Measurements from ENCODE around the gene VWF.
A peak's percentile ranks its signal among the peaks of the same experiment; 100 is the strongest.

The VWF gene

GRCh38 chr12:5973461-5974115, 150.9 kb downstream of the VWF start:
- no peak for DNase-seq

- DNase-seq, result no peak
These were observed 152.1 kb downstream of the VWF start for GRCh38 chr12:5972387-5972786.

GRCh38 chr12:5971194-5971850, 153.1 kb downstream of the VWF start:
- DNase-seq, result no peak

GRCh38 chr12:5969974-5970690, 154.3 kb downstream of the VWF start:
- DNase-seq, result no peak

DNA sequence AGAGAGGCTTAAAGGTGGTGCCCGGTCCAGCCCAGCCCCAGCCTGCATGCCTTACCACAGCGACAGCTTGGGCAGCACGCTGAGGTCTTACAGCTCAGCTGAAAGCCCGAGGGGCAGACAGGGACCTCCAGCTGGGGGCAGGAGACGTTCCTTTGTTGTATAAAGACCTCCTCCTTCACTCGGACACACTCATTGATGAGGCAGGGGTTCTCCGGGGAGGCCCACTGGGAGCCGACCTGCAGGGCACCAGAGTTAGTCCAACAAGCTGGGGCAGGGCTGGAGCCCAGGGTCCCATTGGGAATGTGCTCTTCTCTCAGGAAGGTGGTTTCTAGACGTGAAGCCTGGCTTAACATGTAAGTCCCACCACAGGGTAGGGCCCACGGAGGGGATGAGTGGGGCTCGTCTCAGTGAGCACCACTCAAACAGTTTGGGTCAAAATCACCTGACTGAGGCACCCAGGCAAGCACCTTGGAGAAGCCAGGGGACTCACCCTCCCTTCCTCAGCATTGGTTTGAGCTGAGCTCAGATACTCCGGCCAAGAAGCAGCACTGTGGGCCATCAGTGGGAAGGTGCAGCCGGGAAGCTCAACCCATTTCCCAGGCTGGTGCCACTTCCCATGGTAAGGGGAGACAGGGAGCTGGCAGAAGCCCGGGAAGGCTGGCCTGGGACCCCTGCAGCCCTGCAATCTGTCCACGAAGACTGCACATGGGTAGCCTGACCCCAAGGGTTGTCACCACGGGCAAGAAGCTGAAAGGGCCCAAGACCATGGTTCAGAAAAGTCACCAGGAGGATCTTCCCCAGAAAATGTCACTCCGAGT, 155.1 kb downstream of the VWF start:
- DNase-seq, result no peak

DNA sequence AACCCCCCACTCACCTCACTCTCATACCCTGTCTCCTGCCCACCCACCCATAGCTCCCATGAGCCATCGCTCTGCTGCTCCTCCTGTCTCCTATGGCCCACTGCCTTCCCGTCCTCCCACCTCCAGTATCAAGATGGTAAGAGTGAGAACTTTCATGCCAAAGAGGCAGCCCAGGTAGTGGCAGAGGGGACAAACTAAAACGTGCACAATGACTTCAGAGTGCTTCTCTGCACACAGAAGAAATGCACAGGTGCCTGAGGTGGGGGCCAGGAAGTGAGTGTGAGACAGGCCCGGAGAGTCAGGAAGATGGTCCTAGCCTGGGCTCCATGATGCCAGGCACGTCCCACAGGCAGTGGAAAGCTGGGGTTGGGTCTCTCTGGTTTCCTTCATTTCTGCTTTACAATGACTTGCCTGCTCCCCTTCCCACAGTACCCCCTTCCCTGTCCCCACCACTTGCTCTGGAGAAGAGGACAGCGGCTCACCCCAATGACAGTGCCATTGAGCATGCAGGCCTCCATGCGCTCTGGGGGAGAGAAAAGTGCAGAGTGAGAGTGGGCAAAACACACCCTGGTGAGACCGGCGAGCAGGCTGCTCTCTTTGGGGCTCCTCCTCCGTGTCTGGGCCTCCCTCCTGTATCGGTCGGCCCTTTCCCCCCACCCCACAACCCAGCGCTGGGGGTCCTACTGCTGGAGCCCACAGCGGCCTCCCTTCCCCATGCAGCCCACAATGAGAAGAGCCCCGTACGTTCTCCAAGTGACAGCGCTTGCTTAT, 156.6 kb downstream of the VWF start:
- no peak for DNase-seq

DNA sequence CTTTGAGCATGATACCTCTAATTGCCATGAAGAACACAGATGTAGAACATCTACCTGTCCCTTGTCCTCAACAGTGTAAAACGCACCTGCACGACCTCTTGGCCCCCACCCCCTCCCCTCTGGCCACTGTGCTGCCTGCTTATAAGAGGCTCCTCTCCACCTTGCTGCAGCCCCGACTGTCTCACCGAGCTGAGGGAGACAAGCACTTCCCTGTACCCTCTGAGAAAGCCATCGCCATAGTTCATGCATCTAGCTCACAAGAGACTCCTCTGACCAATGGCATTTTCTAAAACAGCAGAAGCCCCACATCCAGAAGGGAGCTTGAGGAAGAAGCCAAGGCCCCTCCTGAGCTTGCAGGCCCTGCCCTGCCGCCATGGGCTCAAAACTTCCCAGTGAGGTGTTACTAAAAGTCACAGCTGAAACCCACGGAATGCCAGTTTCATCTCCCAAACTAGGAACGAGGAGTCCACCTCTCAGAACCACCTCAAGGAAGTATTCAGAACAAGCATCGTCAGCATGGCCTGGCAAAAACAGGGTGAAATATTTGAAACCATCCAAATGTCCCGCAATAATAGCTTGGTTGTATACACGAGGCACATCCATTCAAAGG, 157.9 kb downstream of the VWF start:
- DNase-seq, result no peak

- peak; percentile 11 for DNase-seq
These were observed 158.5 kb downstream of the VWF start for GRCh38 chr12:5965950-5966383.

- no peak for DNase-seq
These were observed 159.3 kb downstream of the VWF start for GRCh38 chr12:5964913-5965900.

DNA sequence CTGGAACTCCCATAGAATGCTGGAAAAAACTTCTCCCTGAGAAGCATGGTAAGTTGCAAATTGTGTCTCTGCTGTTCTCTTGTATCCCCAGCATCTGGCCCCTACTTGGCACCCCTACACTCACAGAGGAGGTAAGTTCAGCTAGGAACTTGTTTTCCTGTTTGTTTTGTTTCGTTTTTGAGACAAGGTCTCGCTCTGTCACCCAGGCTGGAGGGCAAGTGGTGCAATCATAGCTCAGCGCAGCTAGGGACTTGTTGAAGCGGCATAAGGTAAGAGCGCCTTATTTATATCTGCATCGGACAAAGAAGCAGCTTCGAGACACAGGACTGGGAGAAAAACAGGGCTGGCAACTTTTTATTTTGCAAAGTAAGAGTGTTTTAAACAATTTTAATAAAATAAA, 161.0 kb downstream of the VWF start:
- DNase-seq, result no peak

DNA sequence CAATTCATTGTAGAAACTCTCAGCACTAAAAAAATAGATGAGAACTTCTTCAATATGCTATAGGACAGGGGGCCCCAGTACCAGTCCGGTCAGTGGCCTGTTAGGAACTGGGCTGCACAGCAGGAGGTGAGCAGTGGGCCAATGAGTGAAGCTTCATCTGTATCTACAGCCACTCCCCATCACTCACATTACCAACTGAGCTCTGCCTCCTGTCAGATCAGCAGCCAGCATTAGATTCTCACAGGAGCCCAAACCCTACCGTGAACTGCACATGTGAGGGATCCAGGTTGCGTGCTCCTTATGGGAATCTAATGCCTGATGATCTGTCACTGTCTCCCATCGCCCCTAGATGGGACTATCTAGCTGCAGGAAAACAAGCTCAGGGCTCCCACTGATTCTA, 163.7 kb downstream of the VWF start:
- no peak for DNase-seq

GRCh38 chr12:5956987-5957386, 167.5 kb downstream of the VWF start:
- DNase-seq, result no peak

GRCh38 chr12:5954661-5955060, 169.8 kb downstream of the VWF start:
- DNase-seq, result no peak

DNA sequence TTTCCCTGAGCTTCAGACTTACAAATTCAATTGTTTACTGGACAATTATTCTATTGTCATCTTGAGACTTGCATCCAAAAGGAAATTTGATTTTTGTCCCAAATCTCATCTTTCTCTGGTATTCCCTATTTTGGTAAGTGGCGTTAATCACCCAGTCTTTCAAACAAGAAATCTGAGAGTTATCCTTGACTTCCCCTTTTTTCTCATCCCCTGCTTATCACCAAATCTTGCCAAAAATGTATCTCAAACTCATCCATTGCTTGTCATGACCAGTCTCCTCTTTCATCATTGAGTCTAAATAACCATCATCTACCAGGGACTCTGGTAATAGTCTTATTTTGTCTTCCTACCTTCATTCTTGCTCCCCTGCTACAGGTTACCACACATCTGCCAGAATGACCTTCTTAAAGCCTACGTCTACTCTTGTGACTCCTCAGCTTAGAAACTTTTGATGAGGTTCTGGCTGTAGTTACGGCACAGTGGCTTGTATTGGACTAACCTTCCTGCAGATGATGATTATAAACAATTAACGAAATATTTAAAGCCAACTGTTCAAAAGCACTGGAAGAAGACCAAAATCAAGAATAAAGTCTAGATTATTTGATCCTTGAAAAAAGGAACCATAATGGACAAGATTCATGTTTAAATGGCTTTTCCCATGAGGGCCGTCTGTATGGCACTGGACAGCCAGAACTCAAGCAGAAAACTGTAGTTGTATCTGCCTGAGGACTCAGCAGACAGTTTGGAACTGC, 170.5 kb downstream of the VWF start:
- no peak for DNase-seq

GRCh38 chr12:5952031-5952430, 172.4 kb downstream of the VWF start:
- DNase-seq, result no peak

GRCh38 chr12:5948696-5949095, 175.8 kb downstream of the VWF start:
- DNase-seq, result no peak

DNA sequence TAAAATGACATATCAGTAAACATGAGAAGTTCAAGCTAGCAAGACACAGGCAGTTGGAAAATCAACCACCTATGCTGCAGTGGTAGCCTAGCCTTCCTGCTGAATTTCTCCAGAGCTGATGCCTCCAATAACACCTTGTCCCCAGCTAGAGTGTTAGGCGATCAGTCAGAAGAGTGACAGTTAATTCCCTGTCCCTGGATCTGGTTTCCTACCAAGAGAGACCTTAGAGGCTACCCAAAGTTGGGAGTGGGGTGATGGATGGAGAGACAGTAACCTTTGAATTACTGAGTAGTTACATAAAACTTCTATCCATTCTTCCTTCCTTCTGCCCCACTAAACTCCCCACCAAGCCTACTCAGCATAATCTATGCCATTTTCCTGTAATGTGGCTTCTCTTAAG, 177.5 kb downstream of the VWF start:
- no peak for DNase-seq

DNA sequence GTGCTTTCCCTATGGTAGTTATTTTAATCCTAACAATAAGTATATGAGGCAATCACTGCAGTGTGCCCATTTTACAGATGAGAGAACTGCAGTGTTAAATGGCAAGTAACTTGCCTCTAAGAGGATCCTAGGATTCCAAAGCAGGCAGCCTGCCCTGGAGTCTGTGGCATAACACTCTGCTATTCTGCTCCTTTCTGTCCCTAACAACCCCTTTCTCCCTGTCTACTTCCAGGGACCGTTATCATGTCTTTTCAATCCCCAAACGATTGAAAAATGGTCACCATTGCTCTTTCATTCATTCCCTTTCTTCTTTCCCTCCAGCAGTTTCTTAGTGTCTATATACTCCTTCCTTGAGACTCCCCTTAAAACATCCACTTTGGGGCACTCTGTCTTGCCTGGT, 178.1 kb downstream of the VWF start:
- no peak for DNase-seq

- DNase-seq, result no peak
These were observed 179.1 kb downstream of the VWF start, which contains the start of gene ANO2 for GRCh38 chr12:5945071-5946008. Gene ANO2, minus strand, starts transcription at chr12:5945259. Its CDS starts 42 bp downstream, at chr12:5945217.
